DND-41 (cell line): ENCODE results near the gene ITGAE.

Source experiments
- ATAC-seq: fragments of 200-7000 bp; cut with Tn5 transposase; 3 replicates; pipeline ENCODE4 v1.9.1; 2021; ENCODE audit warnings: low read depth; ENCODE audit not compliant: insufficient read depth
- DNase-seq: peaks from one replicate; pipeline ENCODE4 v3.0.0-alpha.2; 2020
- H2AFZ ChIP-seq: 2 replicates; pipeline ENCODE4 v1.6.0; 2012; ENCODE audit warnings: low read depth, low read length
- H3K27ac ChIP-seq: 2 replicates; pipeline ENCODE4 v1.5.1; 2012; ENCODE audit warnings: low read length, inconsistent platforms
- H3K27me3 ChIP-seq: fragments of 200-600 bp; sonication (generic); 2 replicates; pipeline ENCODE4 v1.6.0; 2012; ENCODE audit warnings: low read length, mild to moderate bottlenecking, inconsistent platforms; ENCODE audit not compliant: insufficient read depth, poor library complexity
- H3K36me3 ChIP-seq: 2 replicates; pipeline ENCODE4 v1.5.1; 2012; ENCODE audit warnings: low read length, inconsistent platforms; ENCODE audit not compliant: insufficient read depth
- H3K4me1 ChIP-seq: 2 replicates; pipeline ENCODE4 v1.5.1; 2012; ENCODE audit warnings: mild to moderate bottlenecking, low read length; ENCODE audit not compliant: insufficient read depth
- H3K4me2 ChIP-seq: 2 replicates; pipeline ENCODE4 v1.6.0; 2012; ENCODE audit warnings: mild to moderate bottlenecking, moderate library complexity, low read length, inconsistent platforms; ENCODE audit not compliant: insufficient read depth
- H3K4me3 ChIP-seq, 2 experiments: fragments of 200-600 bp in 1 of 2; shearing (Covaris generic) in 1 of 2; 2 replicates each; pipeline ENCODE4 v1.5.1; 2012 to 2016; ENCODE audit warnings: inconsistent platforms in 2 of 2, low read length in 2 of 2, mild to moderate bottlenecking in 2 of 2, low read depth in 1 of 2, moderate library complexity in 1 of 2
- H3K79me2 ChIP-seq: 2 replicates; pipeline ENCODE4 v1.6.0; 2012; ENCODE audit warnings: low read length, inconsistent platforms; ENCODE audit not compliant: insufficient read depth
- H3K9ac ChIP-seq: 2 replicates; pipeline ENCODE4 v1.6.0; 2012; ENCODE audit warnings: low read depth, mild to moderate bottlenecking, inconsistent platforms, low read length, moderate library complexity
- H3K9me3 ChIP-seq: 2 replicates; pipeline ENCODE4 v1.5.1; 2012; ENCODE audit warnings: low read length, moderate library complexity, mild to moderate bottlenecking, inconsistent platforms; ENCODE audit not compliant: insufficient read depth, severe bottlenecking
- H4K20me1 ChIP-seq: 2 replicates; pipeline ENCODE4 v1.6.0; 2012; ENCODE audit warnings: low read length; ENCODE audit not compliant: insufficient read depth
- CTCF ChIP-seq: IDR thresholded peaks from 2 replicates; pipeline ENCODE4 v1.5.1; 2012; ENCODE audit warnings: borderline replicate concordance, low read length, moderate library complexity, mild to moderate bottlenecking; ENCODE audit not compliant: poor library complexity, severe bottlenecking; ENCODE audit errors: extremely low read depth
- EZH2 ChIP-seq: IDR thresholded peaks from 3 replicates; pipeline ENCODE4 v1.6.1; 2012; ENCODE audit warnings: borderline replicate concordance, low read depth, mild to moderate bottlenecking, moderate library complexity, low read length, inconsistent platforms; ENCODE audit not compliant: severe bottlenecking

The ITGAE gene

DNA sequence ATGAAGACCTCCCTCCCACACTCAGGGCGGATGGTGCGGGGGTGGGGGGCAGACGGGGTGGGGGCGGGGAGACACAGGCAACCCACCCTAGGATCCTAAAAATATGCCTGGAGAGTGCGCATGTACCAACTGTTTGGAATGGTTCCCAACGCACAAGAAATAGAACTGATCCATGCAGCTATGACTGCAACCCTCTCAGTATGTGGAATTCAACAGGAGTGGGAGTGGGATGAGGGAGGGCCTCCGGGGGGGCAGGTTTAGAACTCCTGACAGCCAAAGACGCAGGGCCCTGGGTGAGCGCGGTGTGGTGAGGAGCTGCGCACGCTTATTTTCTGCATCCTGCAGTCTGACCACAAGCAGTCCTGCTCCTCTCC is 103.9 kb downstream of the ITGAE start:
- Histone ChIP-seq H3K36me3 (no peaks in the 10 kb centered on the region), H3K27me3 (peaks cover 8% of the 10 kb centered on the region), H3K4me3 (peak overlapping the region in 1 of 2 experiments; percentile 63; a peak in 1 of 4 replicates), H3K9ac (no peak overlapping the region), H3K4me1 (peaks cover 23% of the 10 kb centered on the region), H3K4me2 (peak overlapping the region; percentile 96; the same call in 1 of the 2 replicates), H2AFZ (no peak overlapping the region), H3K79me2 (no peaks in the 10 kb centered on the region), H3K9me3 (peaks cover 3% of the 10 kb centered on the region), H4K20me1 (no peaks in the 10 kb centered on the region), H3K27ac (no peak overlapping the region)
- ATAC-seq (no peak), DNase-seq (no peak)
- TF ChIP-seq CTCF, result no peak
- TF ChIP-seq EZH2, result no peak

GRCh38 chr17:3695723-3696411 is 105.1 kb downstream of the ITGAE start, which contains the start of gene P2RX5:
TSS of gene P2RX5 (minus strand) at chr17:3696155. CDS start at chr17:3696005, 150 bp downstream.
- H3K9ac ChIP-seq, result peak within 1 kb of the TSS; percentile 54
- H4K20me1 ChIP-seq, result no peaks in the 10 kb centered on the region
- peaks cover 8% of the 10 kb centered on the region for H3K27me3 ChIP-seq
- no peak within 1 kb of the TSS for H3K27ac ChIP-seq
- peaks cover 3% of the 10 kb centered on the region for H3K9me3 ChIP-seq
- H3K79me2 ChIP-seq, result no peaks in the 10 kb centered on the region
- ATAC-seq (peak; percentile 82), DNase-seq (peak; percentile 77)
- peak within 1 kb of the TSS; percentile 32 to 63; a peak in 3 of 4 replicates for H3K4me3 ChIP-seq
- no peaks in the 10 kb centered on the region for H3K36me3 ChIP-seq
- peak within 1 kb of the TSS; percentile 96 for H3K4me2 ChIP-seq
- TF ChIP-seq CTCF (no peak), EZH2 (peak; percentile 47)
- peak within 1 kb of the TSS; percentile 71 for H2AFZ ChIP-seq
- peaks cover 23% of the 10 kb centered on the region for H3K4me1 ChIP-seq

GRCh38 chr17:3695129-3695722 is 105.8 kb downstream of the ITGAE start:
- Histone ChIP-seq H3K9ac (peak overlapping the region; percentile 54), H3K27me3 (peaks cover 8% of the 10 kb centered on the region), H3K36me3 (no peaks in the 10 kb centered on the region; the same call in 1 of the 2 replicates), H3K9me3 (peaks cover 3% of the 10 kb centered on the region), H3K4me2 (peak overlapping the region; percentile 96), H4K20me1 (no peaks in the 10 kb centered on the region), H2AFZ (peak overlapping the region; percentile 71), H3K27ac (no peak overlapping the region), H3K4me3 (peak overlapping the region; percentile 32 to 63; a peak in 3 of 4 replicates), H3K4me1 (peaks cover 23% of the 10 kb centered on the region), H3K79me2 (no peaks in the 10 kb centered on the region)
- TF ChIP-seq CTCF (no peak), EZH2 (no peak)
- DNase-seq (no peak), ATAC-seq (peak; percentile 32)
